Mucosa of descending colon (tissue), 3 donors: Measurements from ENCODE around the gene DGCR2. TPM values are rescaled to one million over a fixed set of nuclear protein-coding genes. Genes with fewer than 3 reads are reported as not detected.

ENCODE experiments used
- ATAC-seq: fragments of 200-7000 bp; cut with Tn5 transposase; one replicate; pipeline ENCODE4 v1.9.1; 2020; ENCODE audit warnings: mild to moderate bottlenecking, moderate library complexity
- DNase-seq, 3 donors: peaks; one replicate each; pipeline ENCODE4 v3.0.0-alpha.2; 2020
- H3K36me3 ChIP-seq: fragments of 200-600 bp; one replicate; pipeline ENCODE4 v1.8.0; 2021; ENCODE audit warnings: low read depth, mild to moderate bottlenecking
- H3K4me1 ChIP-seq: fragments of 200-600 bp; one replicate; pipeline ENCODE4 v1.8.0; 2021; ENCODE audit warnings: low read depth, mild to moderate bottlenecking
- H3K4me3 ChIP-seq: fragments of 200-600 bp; one replicate; pipeline ENCODE4 v1.8.0; 2021; ENCODE audit warnings: mild to moderate bottlenecking
- H3K9me3 ChIP-seq: fragments of 200-600 bp; one replicate; pipeline ENCODE4 v1.8.0; 2021; ENCODE audit warnings: mild to moderate bottlenecking
- intact Hi-C, 2 donors: fragments of 100-400 bp; cut with DNase I in 1 of 2; cut with micrococcal nuclease in 1 of 2; formaldehyde crosslinking; loops; one replicate each; pipeline versions ENCODE4 v1.11.0 to v1.11.1; 2022; cut with DNase I, micrococcal nuclease
- total RNA-seq, 3 donors: library from RNA; stranded (reverse); fragmentation: NEBNext Ultra II Directional in 2 of 3; extraction: Animal tissue kit (Norgen Biotek cat#: 25700) in 2 of 3; gene quantifications; one replicate each; pipeline versions ENCODE4 v1.2.1 to v1.2.4, GENCODE V29; 2021 to 2023
- TF ChIP-seq, protein P1 (sequence below): fragments of 200-600 bp; IDR thresholded peaks from one replicate; pipeline ENCODE4 v1.8.0; 2022; ENCODE audit warnings: antibody characterized with exemption, mild to moderate bottlenecking
- donor health status: DM: no; HTN: no; CAD: no; lungs with moderate emphysema.
- donor health status: DM: no; HTN: no; CAD: no.
- donor health status: DM: no; HTN: yes; CAD: no.

Gene DGCR2
- total RNA-seq, 3 donors from 2014 or later: 68.4 to 100 (median 79.8) TPM

- Histone ChIP-seq H3K4me1 (no peaks in the 10 kb centered on the region), H3K9me3 (no peaks in the 10 kb centered on the region), H3K4me3 (no peak overlapping the region), H3K36me3 (peaks cover 8% of the 10 kb centered on the region)
- intact Hi-C loops: no loop called here
- DNase-seq (no peak), ATAC-seq (no peak)
- TF ChIP-seq, protein P1, sequence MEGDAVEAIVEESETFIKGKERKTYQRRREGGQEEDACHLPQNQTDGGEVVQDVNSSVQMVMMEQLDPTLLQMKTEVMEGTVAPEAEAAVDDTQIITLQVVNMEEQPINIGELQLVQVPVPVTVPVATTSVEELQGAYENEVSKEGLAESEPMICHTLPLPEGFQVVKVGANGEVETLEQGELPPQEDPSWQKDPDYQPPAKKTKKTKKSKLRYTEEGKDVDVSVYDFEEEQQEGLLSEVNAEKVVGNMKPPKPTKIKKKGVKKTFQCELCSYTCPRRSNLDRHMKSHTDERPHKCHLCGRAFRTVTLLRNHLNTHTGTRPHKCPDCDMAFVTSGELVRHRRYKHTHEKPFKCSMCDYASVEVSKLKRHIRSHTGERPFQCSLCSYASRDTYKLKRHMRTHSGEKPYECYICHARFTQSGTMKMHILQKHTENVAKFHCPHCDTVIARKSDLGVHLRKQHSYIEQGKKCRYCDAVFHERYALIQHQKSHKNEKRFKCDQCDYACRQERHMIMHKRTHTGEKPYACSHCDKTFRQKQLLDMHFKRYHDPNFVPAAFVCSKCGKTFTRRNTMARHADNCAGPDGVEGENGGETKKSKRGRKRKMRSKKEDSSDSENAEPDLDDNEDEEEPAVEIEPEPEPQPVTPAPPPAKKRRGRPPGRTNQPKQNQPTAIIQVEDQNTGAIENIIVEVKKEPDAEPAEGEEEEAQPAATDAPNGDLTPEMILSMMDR: no peak
Measured at GRCh38 chr22:19064354-19065054, 57.7 kb downstream of the DGCR2 start.

GRCh38 chr22:19063581-19064353 is 58.4 kb downstream of the DGCR2 start:
- no peak for ATAC-seq
- DNase-seq: no peak
- no peaks in the 10 kb centered on the region for H3K4me1 ChIP-seq
- no peaks in the 10 kb centered on the region for H3K9me3 ChIP-seq
- H3K36me3 ChIP-seq: peaks cover 8% of the 10 kb centered on the region
- no peak overlapping the region for H3K4me3 ChIP-seq
- intact Hi-C loops: no loop called here
- TF ChIP-seq, protein P1: no peak

DNA sequence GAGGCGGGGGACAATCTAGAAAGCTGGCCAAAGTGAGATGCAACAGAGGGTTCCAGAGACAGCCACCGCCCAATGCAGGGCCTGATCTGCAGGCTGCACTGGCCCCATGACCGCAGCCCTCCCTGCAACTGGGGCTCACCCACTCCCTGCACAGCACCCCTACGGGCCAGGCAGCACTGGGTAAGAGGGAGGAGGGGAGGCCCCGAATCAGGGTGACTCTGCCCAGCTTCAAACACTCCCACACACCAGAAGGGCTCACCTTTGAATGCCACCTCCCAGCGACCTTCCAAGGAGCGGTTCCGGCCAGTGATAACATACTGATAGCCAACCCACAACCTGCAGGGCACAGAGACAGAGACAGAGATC is 59.3 kb downstream of the DGCR2 start:
- Histone ChIP-seq H3K4me1 (no peaks in the 10 kb centered on the region), H3K4me3 (no peak overlapping the region), H3K9me3 (no peaks in the 10 kb centered on the region), H3K36me3 (peaks cover 8% of the 10 kb centered on the region)
- TF ChIP-seq, protein P1: no peak
- DNase-seq (no peak), ATAC-seq (no peak)
- intact Hi-C loops: no loop called here

- no peak for ATAC-seq
- no peaks in the 10 kb centered on the region for H3K9me3 ChIP-seq
- intact Hi-C loops: no loop called here
- no peaks in the 10 kb centered on the region for H3K4me1 ChIP-seq
- no peak for DNase-seq
- TF ChIP-seq, protein P1: no peak
- H3K4me3 ChIP-seq: no peak overlapping the region
- peaks cover 8% of the 10 kb centered on the region for H3K36me3 ChIP-seq
Measured at GRCh38 chr22:19062139-19062942, 59.9 kb downstream of the DGCR2 start.

DNA sequence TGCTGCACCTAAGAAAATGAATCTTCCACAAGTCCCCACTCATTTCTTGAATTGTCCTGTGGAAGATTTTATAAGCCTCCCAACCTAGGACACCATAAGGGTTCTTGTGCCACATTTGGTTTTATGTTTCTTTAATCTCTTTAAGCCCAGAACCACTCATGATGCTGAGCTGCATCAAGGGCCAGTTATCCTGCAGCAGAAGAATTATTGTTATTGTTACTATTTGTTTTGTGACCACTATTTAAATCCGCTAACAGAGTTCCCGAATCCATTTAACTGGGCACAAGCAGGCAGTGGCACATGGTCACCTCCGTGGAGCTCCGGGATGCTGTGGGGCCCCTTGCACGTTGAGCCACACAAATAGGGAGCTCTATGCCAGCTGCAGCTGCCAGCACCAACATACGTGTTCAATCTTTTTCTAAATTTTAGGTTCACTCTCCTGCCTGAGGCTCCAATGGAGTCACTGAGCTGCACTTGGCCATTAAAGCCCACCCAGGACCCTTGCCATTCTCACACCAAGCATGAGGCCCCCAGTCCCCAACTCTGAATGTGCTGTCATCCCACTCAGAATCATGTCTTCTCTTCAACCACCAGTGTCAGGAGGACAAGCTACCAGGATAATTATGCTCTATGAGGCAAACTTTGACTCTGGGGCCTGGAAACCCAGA is 60.6 kb downstream of the DGCR2 start:
- peaks cover 8% of the 10 kb centered on the region for H3K36me3 ChIP-seq
- no peaks in the 10 kb centered on the region for H3K9me3 ChIP-seq
- DNase-seq (no peak), ATAC-seq (no peak)
- intact Hi-C loops: no loop called here
- H3K4me1 ChIP-seq: no peaks in the 10 kb centered on the region
- TF ChIP-seq, protein P1: no peak
- H3K4me3 ChIP-seq: no peak overlapping the region
